GM12872 (cell line): Measurements from ENCODE around the gene LHFPL6.

Source experiments
- CTCF ChIP-seq: IDR thresholded peaks from 3 replicates; pipeline ENCODE4 v1.5.1; 2011; ENCODE audit warnings: low read depth, mild to moderate bottlenecking, low read length, moderate library complexity; ENCODE audit not compliant: insufficient read depth

Gene LHFPL6

GRCh38 chr13:39381456-39381855 lies 221.5 kb downstream of the LHFPL6 start:
- TF ChIP-seq CTCF, result no peak

- no peak for TF ChIP-seq CTCF
Observed at GRCh38 chr13:39379667-39380655, 223.0 kb downstream of the LHFPL6 start.

- no peak for TF ChIP-seq CTCF
Observed at GRCh38 chr13:39379118-39379517, 223.9 kb downstream of the LHFPL6 start.

GRCh38 chr13:39378306-39378705 lies 224.7 kb downstream of the LHFPL6 start:
- no peak for TF ChIP-seq CTCF

- no peak for TF ChIP-seq CTCF
Observed at GRCh38 chr13:39377699-39378098, 225.3 kb downstream of the LHFPL6 start.

- no peak for TF ChIP-seq CTCF
Observed at GRCh38 chr13:39376076-39376475, 226.9 kb downstream of the LHFPL6 start.

GRCh38 chr13:39375601-39376000 lies 227.4 kb downstream of the LHFPL6 start:
- no peak for TF ChIP-seq CTCF
